A673 (cell line): Measurements from ENCODE around the gene PSENEN. TPM values are rescaled to one million over a fixed set of nuclear protein-coding genes. Genes with fewer than 3 reads are reported as not detected.

Experiments
- BruUV-seq: library from RNA; stranded (reverse); fragments of 400-500 nt; replicated peaks from 2 replicates; lab custom pipeline; 2021; lab: Mats Ljungman, UMichigan
- CTCF ChIA-PET: fragments of 300-600 bp; sonication (Branson Sonifier 250); formaldehyde crosslinking; loops from one replicate; lab custom pipeline; 2022; ENCODE audit warnings: antibody characterized with exemption; lab: Charles Lee
- POLR2A ChIA-PET: fragments of 300-600 bp; sonication (Branson Sonifier 250); formaldehyde crosslinking; loops from one replicate; lab custom pipeline; 2022; ENCODE audit warnings: antibody characterized with exemption; ENCODE audit not compliant: low non-redundant PET; lab: Charles Lee
- DNase-seq: peaks from one replicate; pipeline ENCODE4 v3.0.0-alpha.2; 2015; ENCODE audit warnings: low spot score
- H3K27ac ChIP-seq: fragments of 200-600 bp; sonication (generic); 2 replicates; pipeline ENCODE4 v1.5.1; 2016; ENCODE audit warnings: mixed run types, low read depth, mild to moderate bottlenecking, mixed read lengths, antibody characterized with exemption, low read length; ENCODE audit not compliant: poor library complexity, severe bottlenecking
- H3K27me3 ChIP-seq: fragments of 200-600 bp; sonication (generic); replicated peaks from 2 replicates; pipeline ENCODE4 v1.6.1; 2017; ENCODE audit warnings: mixed run types, low read depth, mild to moderate bottlenecking, mixed read lengths, antibody characterized with exemption, low read length; ENCODE audit not compliant: insufficient read depth, poor library complexity
- H3K36me3 ChIP-seq: fragments of 200-600 bp; sonication (generic); 2 replicates; pipeline ENCODE4 v1.6.1; 2016; ENCODE audit warnings: mixed run types, mild to moderate bottlenecking, mixed read lengths, antibody characterized with exemption, low read length; ENCODE audit not compliant: insufficient read depth, poor library complexity, severe bottlenecking
- H3K4me1 ChIP-seq: fragments of 200-600 bp; sonication (generic); 2 replicates; pipeline ENCODE4 v1.6.1; 2017; ENCODE audit warnings: mixed run types, mild to moderate bottlenecking, mixed read lengths, antibody characterized with exemption, low read length; ENCODE audit not compliant: insufficient read depth, poor library complexity, severe bottlenecking
- H3K4me3 ChIP-seq: fragments of 200-600 bp; sonication (generic); 2 replicates; pipeline ENCODE4 v1.5.1; 2016; ENCODE audit warnings: low read depth, mixed run types, mild to moderate bottlenecking, mixed read lengths, low read length; ENCODE audit not compliant: poor library complexity, severe bottlenecking
- H3K9me3 ChIP-seq: fragments of 200-600 bp; sonication (generic); 2 replicates; pipeline ENCODE4 v1.6.1; 2016; ENCODE audit warnings: mixed run types, low read depth, mild to moderate bottlenecking, mixed read lengths, antibody characterized with exemption, low read length; ENCODE audit not compliant: poor library complexity, severe bottlenecking
- CTCF ChIP-seq: fragments of 300-800, 200-600 bp; sonication (generic); conservative IDR thresholded peaks from 2 replicates; pipeline ENCODE4 v1.5.1; 2017; ENCODE audit warnings: low read depth, mild to moderate bottlenecking, antibody characterized with exemption, low read length, moderate library complexity, mixed read lengths
- EZH2 ChIP-seq: fragments of 200-600 bp; sonication (generic); IDR thresholded peaks from 2 replicates; pipeline ENCODE4 v1.6.1; 2017; ENCODE audit warnings: borderline replicate concordance, low read depth, mild to moderate bottlenecking, mixed read lengths, antibody characterized with exemption, low read length; ENCODE audit not compliant: poor library complexity, severe bottlenecking
- intact Hi-C: fragments of 100-400 bp; cut with micrococcal nuclease; formaldehyde crosslinking; loops from one replicate; pipeline ENCODE4 v1.10.0; 2022; ENCODE audit not compliant: unreplicated experiment
- total RNA-seq: library from RNA; stranded (reverse); gene quantifications from 2 replicates; pipeline ENCODE4 v1.2.3, GENCODE V29; 2021

PSENEN gene
- total RNA-seq, 1 experiment from 2014 or later, result 58.8 TPM

- intact Hi-C loops, result loop anchor here (2.0 kb wide), 2 partner anchors 22 to 168 kb away; no protein-coding TSS in a partner anchor
- no TSS peak for BruUV-seq
- H3K9me3 ChIP-seq, result no peaks in the 10 kb centered on the region
- H3K4me1 ChIP-seq, result peaks cover 8% of the 10 kb centered on the region
- peak overlapping the region; percentile 96 for H3K4me3 ChIP-seq
- TF ChIP-seq EZH2 (no peak), CTCF (peak; percentile 87)
- POLR2A ChIA-PET, result no interaction called here
- CTCF ChIA-PET, result no interaction called here
- H3K27me3 ChIP-seq, result no peaks in the 10 kb centered on the region
- H3K36me3 ChIP-seq, result peaks cover 16% of the 10 kb centered on the region
- DNase-seq, result peak; percentile 98
- H3K27ac ChIP-seq, result peak overlapping the region; percentile 89
These were observed 28.4 kb upstream of the PSENEN start for GRCh38 chr19:35716801-35717664.

- Histone ChIP-seq H3K4me3 (peak within 1 kb of the TSS; percentile 96), H3K9me3 (no peaks in the 10 kb centered on the region), H3K27ac (peak within 1 kb of the TSS; percentile 90), H3K36me3 (peaks cover 23% of the 10 kb centered on the region), H3K4me1 (peaks cover 8% of the 10 kb centered on the region), H3K27me3 (no peaks in the 10 kb centered on the region)
- POLR2A ChIA-PET, result no interaction called here
- BruUV-seq, result no TSS peak
- no peak for DNase-seq
- TF ChIP-seq EZH2, result no peak
- no peak for TF ChIP-seq CTCF
- intact Hi-C loops, result loop anchor here (2.0 kb wide), 2 partner anchors 23 to 169 kb away; no protein-coding TSS in a partner anchor
- CTCF ChIA-PET, result no interaction called here
These were observed 27.6 kb upstream of the PSENEN start, which contains the start of gene KMT2B for GRCh38 chr19:35717665-35718344. KMT2B (plus strand) TSS chr19:35718003; CDS start chr19:35718019, 16 bp downstream.

- peak overlapping the region; percentile 96 for H3K4me3 ChIP-seq
- no peaks in the 10 kb centered on the region for H3K27me3 ChIP-seq
- intact Hi-C loops, result no loop called here
- CTCF ChIA-PET, result no interaction called here
- H3K4me1 ChIP-seq, result peaks cover 8% of the 10 kb centered on the region
- BruUV-seq, result no TSS peak
- H3K36me3 ChIP-seq, result peaks cover 30% of the 10 kb centered on the region
- DNase-seq, result peak; percentile 35
- H3K27ac ChIP-seq, result peak overlapping the region; percentile 90
- no peaks in the 10 kb centered on the region for H3K9me3 ChIP-seq
- TF ChIP-seq CTCF, result no peak
- TF ChIP-seq EZH2, result no peak
- POLR2A ChIA-PET, result no interaction called here
These were observed 27.0 kb upstream of the PSENEN start for GRCh38 chr19:35718345-35719041.
